ENCODE data around the gene STX1B.

DNA sequence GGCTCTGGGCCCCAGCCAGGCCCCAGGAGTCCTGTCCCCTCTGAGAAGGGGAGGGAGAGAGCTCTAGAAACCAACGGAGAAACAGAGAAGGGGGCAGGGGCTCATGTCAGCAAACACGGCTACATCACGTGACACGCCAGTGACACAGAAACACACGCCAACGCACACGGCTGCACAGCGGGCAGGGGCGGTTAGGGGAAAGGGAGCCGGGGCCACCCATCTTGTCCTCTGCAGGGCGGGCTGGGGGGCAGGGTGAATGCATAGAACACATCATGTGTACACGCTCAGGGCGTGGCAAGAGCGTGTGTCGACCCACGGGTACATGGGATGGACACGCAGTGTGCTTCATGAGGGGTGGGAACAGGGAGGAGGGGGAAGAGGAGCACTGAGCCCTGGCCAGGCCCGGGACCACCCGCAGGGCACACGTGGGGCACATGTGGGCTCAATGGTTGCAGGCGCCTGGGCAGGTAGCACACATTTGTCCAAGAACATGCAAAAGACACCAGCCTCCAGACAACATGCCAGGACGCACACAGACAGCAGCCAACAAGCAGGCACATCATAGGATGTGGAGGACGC is 20.9 kb downstream of the STX1B start:
- TF ChIP-seq POLR2A (IDR thresholded peaks at IDR 0.05) = no peak
- no peak for TF ChIP-seq POLR2AphosphoS5 (IDR thresholded peaks at IDR 0.05)
- TF ChIP-seq, protein P1, sequence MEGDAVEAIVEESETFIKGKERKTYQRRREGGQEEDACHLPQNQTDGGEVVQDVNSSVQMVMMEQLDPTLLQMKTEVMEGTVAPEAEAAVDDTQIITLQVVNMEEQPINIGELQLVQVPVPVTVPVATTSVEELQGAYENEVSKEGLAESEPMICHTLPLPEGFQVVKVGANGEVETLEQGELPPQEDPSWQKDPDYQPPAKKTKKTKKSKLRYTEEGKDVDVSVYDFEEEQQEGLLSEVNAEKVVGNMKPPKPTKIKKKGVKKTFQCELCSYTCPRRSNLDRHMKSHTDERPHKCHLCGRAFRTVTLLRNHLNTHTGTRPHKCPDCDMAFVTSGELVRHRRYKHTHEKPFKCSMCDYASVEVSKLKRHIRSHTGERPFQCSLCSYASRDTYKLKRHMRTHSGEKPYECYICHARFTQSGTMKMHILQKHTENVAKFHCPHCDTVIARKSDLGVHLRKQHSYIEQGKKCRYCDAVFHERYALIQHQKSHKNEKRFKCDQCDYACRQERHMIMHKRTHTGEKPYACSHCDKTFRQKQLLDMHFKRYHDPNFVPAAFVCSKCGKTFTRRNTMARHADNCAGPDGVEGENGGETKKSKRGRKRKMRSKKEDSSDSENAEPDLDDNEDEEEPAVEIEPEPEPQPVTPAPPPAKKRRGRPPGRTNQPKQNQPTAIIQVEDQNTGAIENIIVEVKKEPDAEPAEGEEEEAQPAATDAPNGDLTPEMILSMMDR (IDR thresholded peaks at IDR 0.05) = no peak
- TF ChIP-seq EP300 (IDR thresholded peaks at IDR 0.05; ENCODE audit: low read depth) = no peak
